Measurements from ENCODE around the gene CHRD. TPM values are rescaled to one million over a fixed set of nuclear protein-coding genes. Genes with fewer than 3 reads are reported as not detected.

CHRD gene
- polyA plus RNA-seq, 1 experiment, result 1.5 TPM

DNA sequence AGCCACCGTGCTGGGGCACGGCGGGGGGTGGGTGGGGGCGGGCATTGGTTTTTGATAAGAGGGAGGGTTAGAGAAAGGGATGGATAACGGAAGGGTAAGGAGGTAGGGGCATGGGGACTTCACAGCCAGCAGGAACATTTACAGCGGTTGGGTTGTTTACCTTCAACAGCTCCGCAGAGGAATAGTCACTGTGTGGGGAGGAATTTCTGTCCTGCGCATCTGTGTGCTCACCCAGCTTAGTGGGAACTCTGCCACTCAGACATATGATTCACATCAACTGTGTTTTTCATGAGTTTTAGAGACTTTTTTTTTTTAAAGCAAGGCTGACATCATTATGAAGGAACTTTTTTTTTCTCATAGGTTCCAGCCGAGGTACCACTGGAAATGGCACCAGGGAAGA lies 19.6 kb downstream of the CHRD start:
- CTCF ChIA-PET, result interaction anchor here (0.7 to 1.0 kb wide), 6 partner anchors 9 to 173 kb away, joined by 3 to 5 read pairs (median 3); no protein-coding TSS in a partner anchor
- H3K4me3 ChIP-seq (ENCODE audit: low read depth, low read length), result no peak overlapping the region
- no peaks in the 10 kb centered on the region for H3K36me3 ChIP-seq (ENCODE audit: control insufficient read depth, insufficient read depth, low read length)
- peaks cover 6% of the 10 kb centered on the region for H3K27me3 ChIP-seq (ENCODE audit: control insufficient read depth, insufficient read depth, low read length)
- peak; percentile 84 for DNase-seq (ENCODE audit: low read depth)
- POLR2A ChIA-PET, result interaction anchor here (0.6 to 0.7 kb wide), 3 partner anchors 21 to 59 kb away, joined by 6 to 8 read pairs (median 6); no protein-coding TSS in a partner anchor
- TF ChIP-seq, protein P1, sequence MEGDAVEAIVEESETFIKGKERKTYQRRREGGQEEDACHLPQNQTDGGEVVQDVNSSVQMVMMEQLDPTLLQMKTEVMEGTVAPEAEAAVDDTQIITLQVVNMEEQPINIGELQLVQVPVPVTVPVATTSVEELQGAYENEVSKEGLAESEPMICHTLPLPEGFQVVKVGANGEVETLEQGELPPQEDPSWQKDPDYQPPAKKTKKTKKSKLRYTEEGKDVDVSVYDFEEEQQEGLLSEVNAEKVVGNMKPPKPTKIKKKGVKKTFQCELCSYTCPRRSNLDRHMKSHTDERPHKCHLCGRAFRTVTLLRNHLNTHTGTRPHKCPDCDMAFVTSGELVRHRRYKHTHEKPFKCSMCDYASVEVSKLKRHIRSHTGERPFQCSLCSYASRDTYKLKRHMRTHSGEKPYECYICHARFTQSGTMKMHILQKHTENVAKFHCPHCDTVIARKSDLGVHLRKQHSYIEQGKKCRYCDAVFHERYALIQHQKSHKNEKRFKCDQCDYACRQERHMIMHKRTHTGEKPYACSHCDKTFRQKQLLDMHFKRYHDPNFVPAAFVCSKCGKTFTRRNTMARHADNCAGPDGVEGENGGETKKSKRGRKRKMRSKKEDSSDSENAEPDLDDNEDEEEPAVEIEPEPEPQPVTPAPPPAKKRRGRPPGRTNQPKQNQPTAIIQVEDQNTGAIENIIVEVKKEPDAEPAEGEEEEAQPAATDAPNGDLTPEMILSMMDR (IDR thresholded peaks at IDR 0.05; ENCODE audit: insufficient read depth, low read depth, low read length), result no peak

DNA sequence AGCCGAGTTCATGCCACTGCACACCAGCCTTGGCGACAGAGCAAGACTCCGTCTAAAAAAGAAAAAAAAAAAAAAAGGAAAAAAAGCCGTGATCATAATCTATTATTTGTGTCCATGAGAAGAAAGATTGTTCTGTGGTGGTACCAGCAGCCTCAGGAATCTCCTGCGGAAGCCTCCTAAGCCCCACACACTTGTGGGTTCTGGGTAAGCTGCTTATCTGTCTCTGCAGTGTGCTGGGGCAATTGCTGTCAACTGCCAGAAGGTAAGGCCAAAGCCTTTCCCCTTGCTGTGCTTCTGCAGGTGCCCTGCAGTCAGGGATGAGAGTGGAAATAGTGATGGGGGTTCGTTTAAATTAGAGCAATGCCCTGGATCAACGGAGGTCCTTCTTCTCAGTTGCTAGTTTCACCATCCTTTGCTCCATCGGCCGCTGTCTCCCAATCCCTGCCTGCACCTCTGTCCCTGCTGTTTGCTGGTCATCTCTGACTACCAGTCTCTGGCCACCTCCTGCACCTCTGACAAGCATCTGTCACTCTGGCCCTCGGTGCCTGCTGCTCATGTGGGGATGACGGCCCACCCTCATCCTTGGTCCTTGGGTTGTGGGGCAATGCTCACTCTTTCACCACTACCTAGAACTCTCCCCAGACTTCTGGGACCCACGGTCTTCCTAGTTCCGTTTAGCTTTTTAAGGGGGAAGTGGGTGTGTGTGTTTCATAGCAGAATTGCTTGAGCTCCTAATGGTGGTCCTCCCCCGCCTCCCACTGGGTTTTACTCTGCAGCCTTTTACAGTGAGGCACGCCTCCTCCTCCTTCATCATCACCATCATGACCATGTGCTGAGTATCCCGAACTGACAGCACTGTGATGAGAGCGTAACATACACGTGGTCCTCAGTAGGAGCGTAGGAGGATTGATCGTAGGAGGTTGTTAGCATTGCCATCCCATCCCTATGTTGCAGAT lies 25.5 kb downstream of the CHRD start:
- no peak overlapping the region for H3K4me3 ChIP-seq (ENCODE audit: low read depth, low read length)
- H3K36me3 ChIP-seq (ENCODE audit: control insufficient read depth, insufficient read depth, low read length), result no peaks in the 10 kb centered on the region
- no peak for DNase-seq (ENCODE audit: low read depth)
- TF ChIP-seq, protein P1 (IDR thresholded peaks at IDR 0.05; ENCODE audit: insufficient read depth, low read depth, low read length), result no peak
- ChIA-PET CTCF (interaction anchor here (1.1 to 1.3 kb wide), 3 partner anchors 12 to 114 kb away, joined by 3 to 4 read pairs (median 3); no protein-coding TSS in a partner anchor), POLR2A (no interaction called here)
- peaks cover 9% of the 10 kb centered on the region for H3K27me3 ChIP-seq (ENCODE audit: control insufficient read depth, insufficient read depth, low read length)

DNA sequence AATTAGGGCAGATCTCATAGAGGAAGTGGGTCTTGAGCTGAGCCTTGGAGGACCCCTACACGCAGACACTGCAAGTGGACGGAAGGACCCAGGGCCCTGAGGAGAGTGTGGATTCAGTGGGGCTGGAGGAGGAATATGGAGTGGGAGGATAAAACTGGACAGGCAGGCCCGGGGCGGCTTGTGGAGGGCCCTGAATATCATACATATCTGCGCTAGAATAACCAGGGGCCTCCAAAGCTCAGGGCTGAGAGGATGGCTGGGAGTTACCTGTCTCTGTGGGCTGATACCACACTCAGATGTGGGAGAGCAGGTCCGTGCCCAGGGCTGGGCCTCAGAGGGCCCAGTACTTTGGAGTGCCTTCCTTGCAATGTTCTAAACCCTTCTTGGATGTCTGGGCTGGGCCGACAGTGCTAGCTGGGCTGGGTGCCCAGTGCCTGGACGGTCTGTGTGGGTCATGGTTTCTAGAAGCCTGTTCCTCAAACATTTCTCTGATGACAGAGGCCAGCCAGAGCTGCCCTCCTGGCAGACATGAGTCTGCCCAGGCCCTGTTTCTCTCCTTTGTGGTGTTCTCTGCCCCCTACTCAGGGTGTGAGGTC lies 29.6 kb downstream of the CHRD start:
- TF ChIP-seq, protein P1 (IDR thresholded peaks at IDR 0.05; ENCODE audit: insufficient read depth, low read depth, low read length), result no peak
- ChIA-PET POLR2A (no interaction called here), CTCF (interaction anchor here (1.7 kb wide), 1 partner anchor 37 kb away, joined by 6 read pairs; no protein-coding TSS in a partner anchor)
- H3K4me3 ChIP-seq (ENCODE audit: low read depth, low read length), result no peak overlapping the region
- no peaks in the 10 kb centered on the region for H3K36me3 ChIP-seq (ENCODE audit: control insufficient read depth, insufficient read depth, low read length)
- no peak for DNase-seq (ENCODE audit: low read depth)
- H3K27me3 ChIP-seq (ENCODE audit: control insufficient read depth, insufficient read depth, low read length), result peaks cover 5% of the 10 kb centered on the region

DNA sequence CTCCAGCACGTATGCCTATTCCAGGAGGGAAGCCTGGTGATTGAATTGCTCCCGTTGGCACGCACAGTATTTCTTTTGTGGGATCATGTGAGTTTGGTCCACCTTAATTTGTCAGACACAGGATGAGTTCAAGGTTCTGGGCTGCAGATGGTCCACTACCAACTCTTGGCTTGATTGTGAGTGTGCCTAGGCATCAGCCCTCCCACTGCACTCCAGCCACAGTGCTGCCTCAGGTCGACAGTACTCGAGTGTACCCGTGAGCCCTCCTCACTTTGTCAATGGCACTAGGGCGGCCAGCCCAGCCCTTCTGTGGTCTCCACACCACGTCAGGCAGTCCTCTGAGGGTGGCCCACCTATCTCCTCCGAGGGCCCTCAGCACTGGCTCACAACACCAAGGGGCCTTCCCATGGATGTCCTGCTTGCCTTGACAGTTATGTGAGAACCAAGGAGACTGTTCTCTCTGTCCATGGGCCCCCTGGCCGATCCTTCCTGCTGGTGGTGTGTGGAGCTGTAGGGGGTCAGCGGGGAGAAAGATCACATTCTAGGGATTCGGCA lies 30.2 kb downstream of the CHRD start:
- ChIA-PET CTCF (interaction anchor here (1.7 kb wide), 1 partner anchor 38 kb away, joined by 6 read pairs; no protein-coding TSS in a partner anchor), POLR2A (no interaction called here)
- H3K4me3 ChIP-seq (ENCODE audit: low read depth, low read length), result no peak overlapping the region
- TF ChIP-seq, protein P1 (IDR thresholded peaks at IDR 0.05; ENCODE audit: insufficient read depth, low read depth, low read length), result no peak
- H3K36me3 ChIP-seq (ENCODE audit: control insufficient read depth, insufficient read depth, low read length), result no peaks in the 10 kb centered on the region
- no peak for DNase-seq (ENCODE audit: low read depth)
- peaks cover 3% of the 10 kb centered on the region for H3K27me3 ChIP-seq (ENCODE audit: control insufficient read depth, insufficient read depth, low read length)
